Calu3 (cell line): ENCODE results near the gene AMZ1. TPM values are rescaled to one million over a fixed set of nuclear protein-coding genes. Genes with fewer than 3 reads are reported as not detected.

ENCODE experiments used
- BruUV-seq: library from RNA; stranded (reverse); fragments of 400-500 nt; replicated peaks from 2 replicates; lab custom pipeline; 2021; lab: Mats Ljungman, UMichigan
- CTCF ChIA-PET: fragments of 300-600 bp; sonication (Branson Sonifier 250); formaldehyde crosslinking; loops from one replicate; lab custom pipeline; 2022; ENCODE audit warnings: antibody characterized with exemption; lab: Charles Lee
- DNase-seq: peaks from one replicate; pipeline ENCODE4 v3.0.0; 2022
- H3K27ac Mint-ChIP-seq: one replicate; pipeline ENCODE4 v1.8.0; 2022; ENCODE audit warnings: mixed read lengths; ENCODE audit not compliant: unreplicated experiment
- H3K27me3 Mint-ChIP-seq: one replicate; pipeline ENCODE4 v1.8.0; 2022; ENCODE audit warnings: mixed read lengths; ENCODE audit not compliant: unreplicated experiment
- H3K36me3 Mint-ChIP-seq: one replicate; pipeline ENCODE4 v1.8.0; 2022; ENCODE audit warnings: mild to moderate bottlenecking, moderate library complexity, mixed read lengths; ENCODE audit not compliant: insufficient read depth, unreplicated experiment
- H3K4me1 Mint-ChIP-seq: one replicate; pipeline ENCODE4 v1.8.0; 2022; ENCODE audit warnings: mild to moderate bottlenecking, low read depth, mixed read lengths; ENCODE audit not compliant: unreplicated experiment
- H3K4me3 Mint-ChIP-seq: one replicate; pipeline ENCODE4 v1.8.0; 2022; ENCODE audit warnings: mild to moderate bottlenecking, low read depth, moderate library complexity, mixed read lengths; ENCODE audit not compliant: unreplicated experiment
- H3K9me3 Mint-ChIP-seq: one replicate; pipeline ENCODE4 v1.8.0; 2022; ENCODE audit warnings: low read depth, mixed read lengths; ENCODE audit not compliant: unreplicated experiment
- CTCF ChIP-seq: fragments of 200-600 bp; IDR thresholded peaks from one replicate; pipeline ENCODE4 v1.8.0; 2022; ENCODE audit warnings: antibody characterized with exemption; ENCODE audit not compliant: unreplicated experiment
- intact Hi-C: fragments of 100-400 bp; cut with micrococcal nuclease; formaldehyde crosslinking; loops from one replicate; pipeline ENCODE4 v1.10.0; 2022; ENCODE audit not compliant: unreplicated experiment
- total RNA-seq: library from RNA; stranded (reverse); gene quantifications from 2 replicates; pipeline ENCODE4 v1.2.3, GENCODE V29; 2022

Gene AMZ1
- total RNA-seq, 1 experiment from 2014 or later = 0.12 TPM

- H3K27me3 Mint-ChIP-seq = no peaks in the 10 kb centered on the region
- peaks cover 26% of the 10 kb centered on the region for H3K36me3 Mint-ChIP-seq
- H3K27ac Mint-ChIP-seq = no peak overlapping the region
- TF ChIP-seq CTCF = no peak
- peaks cover 27% of the 10 kb centered on the region for H3K4me1 Mint-ChIP-seq
- no TSS peak for BruUV-seq
- CTCF ChIA-PET = interaction anchor here (0.6 to 1.0 kb wide), 3 partner anchors 57 to 264 kb away, joined by 3 to 4 read pairs (median 3); no protein-coding TSS in a partner anchor
- intact Hi-C loops = no loop called here
- DNase-seq = no peak
- H3K9me3 Mint-ChIP-seq = no peaks in the 10 kb centered on the region
- H3K4me3 Mint-ChIP-seq = no peak overlapping the region
Observed at GRCh38 chr7:2763597-2763996, 75.6 kb downstream of the AMZ1 start.

GRCh38 chr7:2764621-2765020 is 76.6 kb downstream of the AMZ1 start:
- no TSS peak for BruUV-seq
- CTCF ChIA-PET = no interaction called here
- Mint-ChIP-seq H3K4me1 (peaks cover 16% of the 10 kb centered on the region), H3K27me3 (no peaks in the 10 kb centered on the region), H3K36me3 (peaks cover 19% of the 10 kb centered on the region), H3K9me3 (no peaks in the 10 kb centered on the region), H3K4me3 (no peak overlapping the region), H3K27ac (no peak overlapping the region)
- no peak for TF ChIP-seq CTCF
- no peak for DNase-seq
- intact Hi-C loops = no loop called here

Other genes starting within 250 kb of the AMZ1 start
- gene GRIFIN, start 211.8 kb upstream of the AMZ1 start, total RNA-seq = not detected in 2 replicates
- 46.8 and 59.1 TPM in 2 replicates for gene LFNG, start 168.4 kb upstream of the AMZ1 start, total RNA-seq
- gene BRAT1, start 132.7 kb upstream of the AMZ1 start, total RNA-seq = 56.2 and 59.6 TPM in 2 replicates
- 94.8 and 96.4 TPM in 2 replicates for gene IQCE, start 129.2 kb upstream of the AMZ1 start, total RNA-seq
- gene TTYH3, start 56.2 kb upstream of the AMZ1 start, total RNA-seq = 167 and 187 TPM in 2 replicates
- 75.4 and 78.3 TPM in 2 replicates for gene GNA12, start 156.1 kb downstream of the AMZ1 start, total RNA-seq